Measurements from ENCODE around the gene GPR84.

- TF ChIP-seq, protein P1, sequence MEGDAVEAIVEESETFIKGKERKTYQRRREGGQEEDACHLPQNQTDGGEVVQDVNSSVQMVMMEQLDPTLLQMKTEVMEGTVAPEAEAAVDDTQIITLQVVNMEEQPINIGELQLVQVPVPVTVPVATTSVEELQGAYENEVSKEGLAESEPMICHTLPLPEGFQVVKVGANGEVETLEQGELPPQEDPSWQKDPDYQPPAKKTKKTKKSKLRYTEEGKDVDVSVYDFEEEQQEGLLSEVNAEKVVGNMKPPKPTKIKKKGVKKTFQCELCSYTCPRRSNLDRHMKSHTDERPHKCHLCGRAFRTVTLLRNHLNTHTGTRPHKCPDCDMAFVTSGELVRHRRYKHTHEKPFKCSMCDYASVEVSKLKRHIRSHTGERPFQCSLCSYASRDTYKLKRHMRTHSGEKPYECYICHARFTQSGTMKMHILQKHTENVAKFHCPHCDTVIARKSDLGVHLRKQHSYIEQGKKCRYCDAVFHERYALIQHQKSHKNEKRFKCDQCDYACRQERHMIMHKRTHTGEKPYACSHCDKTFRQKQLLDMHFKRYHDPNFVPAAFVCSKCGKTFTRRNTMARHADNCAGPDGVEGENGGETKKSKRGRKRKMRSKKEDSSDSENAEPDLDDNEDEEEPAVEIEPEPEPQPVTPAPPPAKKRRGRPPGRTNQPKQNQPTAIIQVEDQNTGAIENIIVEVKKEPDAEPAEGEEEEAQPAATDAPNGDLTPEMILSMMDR (IDR thresholded peaks at IDR 0.05; ENCODE audit: insufficient read depth, low read depth, low read length), result no peak
- TF ChIP-seq EZH2 (IDR thresholded peaks at IDR 0.05; ENCODE audit: insufficient read depth, low read length), result no peak
Measured at GRCh38 chr12:54375259-54375579, 10.9 kb upstream of the GPR84 start.
